HG03066 (cell line): ENCODE results near the gene FUT9.
"Not testable (repeated sequence)": the region's sequence is repeated elsewhere in the genome, so short reads cannot be mapped to it uniquely, and the experiment has no call there.

Experiments used
- ATAC-seq: cut with Tn5 transposase; IDR thresholded peaks from one replicate; pipeline ENCODE4 v1.9.1; 2021; ENCODE audit warnings: low read depth; ENCODE audit not compliant: unreplicated experiment

The FUT9 gene

GRCh38 chr6:96260787-96261430, 245.1 kb downstream of the FUT9 start:
- not testable (repeated sequence) for ATAC-seq
